Testis (tissue), 3 donors: ENCODE data around the gene KRT7. TPM values are rescaled to one million over a fixed set of nuclear protein-coding genes. Genes with fewer than 3 reads are reported as not detected.
"Not testable (repeated sequence)": the region's sequence is repeated elsewhere in the genome, so short reads cannot be mapped to it uniquely, and the experiment has no call there.

Experiments
- DNase-seq: peaks from one replicate; pipeline ENCODE4 v3.0.0-alpha.2; 2019
- H3K27ac ChIP-seq, 2 donors: fragments of 200-600 bp; sonication (generic); one replicate each; pipeline ENCODE4 v1.5.1; 2019
- H3K27me3 ChIP-seq: fragments of 200-600 bp; sonication (generic); one replicate; pipeline ENCODE4 v1.5.1; 2019
- H3K36me3 ChIP-seq: fragments of 200-600 bp; sonication (generic); one replicate; pipeline ENCODE4 v1.5.1; 2017; ENCODE audit warnings: low read depth; ENCODE audit errors: missing control alignments
- H3K4me1 ChIP-seq: fragments of 200-600 bp; sonication (generic); one replicate; pipeline ENCODE4 v1.5.1; 2019
- H3K4me3 ChIP-seq, 2 donors: fragments of 200-600 bp; sonication (generic); one replicate each; pipeline ENCODE4 v1.5.1; 2017 to 2019
- H3K9me3 ChIP-seq: fragments of 200-600 bp; sonication (generic); one replicate; pipeline ENCODE4 v1.5.1; 2017
- CTCF ChIP-seq, 3 experiments: fragments of 450-650 bp in 2 of 3; fragments of 200-600 bp in 1 of 3; sonication (generic) in 1 of 3; IDR thresholded peaks; one replicate each; pipeline ENCODE4 v1.5.1; 2016 to 2019; ENCODE audit warnings: antibody characterized with exemption in 3 of 3, mild to moderate bottlenecking in 2 of 3, moderate library complexity in 1 of 3
- POLR2A ChIP-seq: fragments of 450-650 bp; IDR thresholded peaks from one replicate; pipeline ENCODE4 v1.6.1; 2017; ENCODE audit warnings: antibody characterized with exemption, mild to moderate bottlenecking, moderate library complexity
- WGBS, 2 donors: methylation state at CpG; one replicate each; pipeline ENCODE4 v1.1.5; 2018; 5-methylcytosine and 5-hydroxymethylcytosine counted together
- intact Hi-C: fragments of 100-400 bp; cut with DNase I; formaldehyde crosslinking; loops from one replicate; pipeline ENCODE4 v1.15.1; 2023; ENCODE audit warnings: low total_unique reads
- polyA plus RNA-seq: library from polyadenylated mRNA; stranded (reverse); fragments of 350-450 nt; fragmentation: Illumina TruSeq; extraction: RNeasy Lipid Tissue Mini Kit (QIAGEN cat#74804); gene quantifications from one replicate; pipeline ENCODE4 v1.2.3, GENCODE V29; 2014; ENCODE audit warnings: low read depth, low replicate concordance; ENCODE audit not compliant: insufficient read depth
- total RNA-seq, 2 donors: library from RNA; depleted of rRNA; stranded (reverse); fragments of >200 nt; gene quantifications; one replicate each; pipeline ENCODE4 v1.2.3, GENCODE V29; 2016

The KRT7 gene
- total and polyA plus RNA-seq, 3 donors from 2014 or later: 3.3 to 19.3 (median 6.9) TPM

GRCh38 chr12:52238916-52239646, 6.0 kb downstream of the KRT7 start:
- intact Hi-C loops: no loop called here
- Histone ChIP-seq H3K4me3 (no peak overlapping the region), H3K36me3 (no peaks in the 10 kb centered on the region), H3K27me3 (no peaks in the 10 kb centered on the region), H3K27ac (no peak overlapping the region), H3K4me1 (no peaks in the 10 kb centered on the region), H3K9me3 (no peaks in the 10 kb centered on the region)
- no peak for DNase-seq
- 86% methylated on average over 7 of the region's 7 CpGs for WGBS, 2 donors
- TF ChIP-seq POLR2A: no peak
- TF ChIP-seq CTCF (IDR thresholded peaks at IDR 0.05): no peak

- no peak overlapping the region for H3K4me3 ChIP-seq
- WGBS, 2 donors: 68 to 81% methylated on average over 2 of the region's 2 CpGs
- no peak for DNase-seq
- no peaks in the 10 kb centered on the region for H3K27me3 ChIP-seq
- intact Hi-C loops: no loop called here
- no peaks in the 10 kb centered on the region for H3K36me3 ChIP-seq
- no peaks in the 10 kb centered on the region for H3K4me1 ChIP-seq
- no peaks in the 10 kb centered on the region for H3K9me3 ChIP-seq
- H3K27ac ChIP-seq: no peak overlapping the region
- TF ChIP-seq POLR2A (no peak), CTCF (IDR thresholded peaks at IDR 0.05) (no peak)
These were observed 6.7 kb downstream of the KRT7 start for GRCh38 chr12:52239767-52240166.

- H3K4me3 ChIP-seq, H3K36me3 ChIP-seq, DNase-seq, H3K4me1 ChIP-seq, H3K27ac ChIP-seq, intact Hi-C loops, H3K27me3 ChIP-seq, H3K9me3 ChIP-seq: not testable (repeated sequence)
- 94% methylated on average over 6 of the region's 6 CpGs for WGBS, 2 donors
These were observed 7.2 kb downstream of the KRT7 start for GRCh38 chr12:52240247-52240646.

GRCh38 chr12:52241205-52241842, 8.3 kb downstream of the KRT7 start:
- Histone ChIP-seq H3K36me3 (no peaks in the 10 kb centered on the region), H3K27ac (no peak overlapping the region), H3K4me1 (no peaks in the 10 kb centered on the region), H3K27me3 (no peaks in the 10 kb centered on the region), H3K9me3 (no peaks in the 10 kb centered on the region), H3K4me3 (no peak overlapping the region)
- intact Hi-C loops: no loop called here
- TF ChIP-seq CTCF (IDR thresholded peaks at IDR 0.05) (no peak), POLR2A (no peak)
- WGBS, 2 donors: 79 to 94% methylated on average over 6 to 11 of the region's 11 CpGs
- no peak for DNase-seq

- no peak overlapping the region for H3K27ac ChIP-seq
- intact Hi-C loops: no loop called here
- H3K9me3 ChIP-seq: no peaks in the 10 kb centered on the region
These were observed 9.6 kb downstream of the KRT7 start for GRCh38 chr12:52242442-52243258.

More at GRCh38 chr12:52242442-52243258, 9.6 kb downstream of the KRT7 start:
- H3K4me3 ChIP-seq: no peak overlapping the region
- H3K4me1 ChIP-seq: no peaks in the 10 kb centered on the region
- TF ChIP-seq POLR2A (no peak), CTCF (IDR thresholded peaks at IDR 0.05) (no peak)
- no peak for DNase-seq
- H3K36me3 ChIP-seq: no peaks in the 10 kb centered on the region
- 94 to 95% methylated on average over 9 to 11 of the region's 11 CpGs for WGBS, 2 donors
- no peaks in the 10 kb centered on the region for H3K27me3 ChIP-seq
